Retina (tissue), 1 donor: ENCODE data around the gene GGA2.
"Not testable (repeated sequence)": the region's sequence is repeated elsewhere in the genome, so short reads cannot be mapped to it uniquely, and the experiment has no call there.

Source experiments
- DNase-seq: peaks from one replicate; pipeline ENCODE4 v3.0.0-alpha.2; 2016

The GGA2 gene

GRCh38 chr16:23510164-23510914 is at the start of gene GGA2:
GGA2 (minus strand) TSS chr16:23510494; CDS start chr16:23510411, 83 bp downstream.
- DNase-seq: peak; percentile 92

- no peak for DNase-seq
Measured at GRCh38 chr16:23557779-23558702, 47.7 kb upstream of the GGA2 start.

GRCh38 chr16:23556881-23557778 is 46.8 kb upstream of the GGA2 start, which contains the start of the genes EARS2 and UBFD1:
EARS2 (minus strand) TSS chr16:23557350; CDS start chr16:23557343, 7 bp downstream.
UBFD1 (plus strand) TSS chr16:23557727; CDS start chr16:23557743, 16 bp downstream.
- DNase-seq: peak; percentile 100

- DNase-seq: no peak
Measured at GRCh38 chr16:23554536-23554935, 44.2 kb upstream of the GGA2 start.

- DNase-seq: no peak
Measured at GRCh38 chr16:23552161-23552560, 41.9 kb upstream of the GGA2 start.

GRCh38 chr16:23549938-23550337 is 39.6 kb upstream of the GGA2 start:
- DNase-seq: no peak

- no peak for DNase-seq
Measured at GRCh38 chr16:23544436-23544835, 34.1 kb upstream of the GGA2 start.

GRCh38 chr16:23540817-23541178 is 30.5 kb upstream of the GGA2 start:
- DNase-seq: not testable (repeated sequence)

GRCh38 chr16:23539984-23540816 is 29.9 kb upstream of the GGA2 start:
- DNase-seq: no peak

- DNase-seq: no peak
Measured at GRCh38 chr16:23538919-23539278, 28.6 kb upstream of the GGA2 start.

GRCh38 chr16:23537390-23537789 is 27.1 kb upstream of the GGA2 start:
- DNase-seq: no peak

- no peak for DNase-seq
Measured at GRCh38 chr16:23535901-23536300, 25.6 kb upstream of the GGA2 start.

GRCh38 chr16:23534868-23535860 is 24.9 kb upstream of the GGA2 start:
- no peak for DNase-seq

GRCh38 chr16:23532448-23532847 is 22.2 kb upstream of the GGA2 start:
- no peak for DNase-seq

- no peak for DNase-seq
Measured at GRCh38 chr16:23530062-23530461, 19.8 kb upstream of the GGA2 start.

GRCh38 chr16:23528644-23529310 is 18.5 kb upstream of the GGA2 start:
- no peak for DNase-seq

- DNase-seq: no peak
Measured at GRCh38 chr16:23527961-23528643, 17.8 kb upstream of the GGA2 start.

GRCh38 chr16:23524886-23525285 is 14.6 kb upstream of the GGA2 start:
- no peak for DNase-seq

GRCh38 chr16:23523876-23524385 is 13.6 kb upstream of the GGA2 start:
- no peak for DNase-seq
